GM12864 (cell line): ENCODE data around the gene GAK.

Experiments
- DNase-seq: peaks from one replicate; pipeline ENCODE4 v3.0.0-alpha.2; 2011; ENCODE audit warnings: low read depth
- H3K4me3 ChIP-seq: 2 replicates; pipeline ENCODE4 v1.5.1; 2011; ENCODE audit warnings: mild to moderate bottlenecking, low read depth, low read length, control low read depth
- CTCF ChIP-seq: IDR thresholded peaks from 2 replicates; pipeline ENCODE4 v1.5.1; 2011; ENCODE audit warnings: low read depth, mild to moderate bottlenecking, moderate library complexity, low read length, control low read depth, inconsistent platforms; ENCODE audit errors: missing control alignments

Gene GAK

GRCh38 chr4:971666-972500, 39.8 kb upstream of the GAK start:
- DNase-seq = no peak
- H3K4me3 ChIP-seq = peak overlapping the region; percentile 85
- no peak for TF ChIP-seq CTCF

- DNase-seq = no peak
- H3K4me3 ChIP-seq = no peak overlapping the region
- TF ChIP-seq CTCF = no peak
These were observed 38.9 kb upstream of the GAK start for GRCh38 chr4:970854-971520.

GRCh38 chr4:970046-970745, 38.1 kb upstream of the GAK start:
- no peak overlapping the region for H3K4me3 ChIP-seq
- no peak for DNase-seq
- TF ChIP-seq CTCF = no peak

- H3K4me3 ChIP-seq = no peak overlapping the region
- no peak for DNase-seq
These were observed 36.7 kb upstream of the GAK start for GRCh38 chr4:968621-969394.

GRCh38 chr4:968221-968620, 36.1 kb upstream of the GAK start:
- H3K4me3 ChIP-seq = no peak overlapping the region
- no peak for TF ChIP-seq CTCF
- DNase-seq = no peak

More at GRCh38 chr4:968621-969394, 36.7 kb upstream of the GAK start:
- TF ChIP-seq CTCF = no peak
